GM12864 (cell line): ENCODE results near the gene NACAD.

ENCODE experiments used
- DNase-seq: peaks from one replicate; pipeline ENCODE4 v3.0.0-alpha.2; 2011; ENCODE audit warnings: low read depth
- H3K4me3 ChIP-seq: 2 replicates; pipeline ENCODE4 v1.5.1; 2011; ENCODE audit warnings: mild to moderate bottlenecking, low read depth, low read length, control low read depth
- CTCF ChIP-seq: IDR thresholded peaks from 2 replicates; pipeline ENCODE4 v1.5.1; 2011; ENCODE audit warnings: low read depth, mild to moderate bottlenecking, moderate library complexity, low read length, control low read depth, inconsistent platforms; ENCODE audit errors: missing control alignments

The NACAD gene

DNA sequence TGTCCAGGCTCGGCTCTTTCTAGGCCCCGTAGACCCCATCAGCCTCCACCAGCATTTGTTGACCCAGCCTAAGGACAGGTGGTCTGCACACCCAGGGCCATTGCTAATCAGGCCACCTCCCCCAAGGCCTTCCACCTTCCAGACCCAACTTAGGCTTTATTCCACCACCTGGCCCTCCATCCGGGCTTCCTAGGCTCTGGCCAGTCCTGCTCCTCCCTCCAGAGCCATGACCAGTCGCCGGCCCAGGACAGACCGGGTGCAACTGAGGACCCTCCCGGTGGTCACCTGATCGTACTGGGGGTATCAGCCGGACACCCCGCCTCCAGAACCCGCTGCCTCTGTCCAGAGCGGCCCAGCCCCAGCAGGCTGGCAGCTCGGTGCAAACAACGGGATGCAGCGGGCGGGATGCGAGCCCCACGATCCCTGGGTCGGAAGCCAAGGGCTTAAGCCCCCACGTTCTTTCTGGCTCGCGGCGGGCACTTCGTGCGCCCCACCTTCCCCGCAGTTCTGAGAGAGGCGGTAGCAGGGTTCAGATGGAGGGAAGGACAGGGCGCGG lies 545 bp downstream of the NACAD start:
- DNase-seq = no peak
- H3K4me3 ChIP-seq = no peak overlapping the region
- TF ChIP-seq CTCF = no peak

- DNase-seq = no peak
- TF ChIP-seq CTCF = no peak
- no peak overlapping the region for H3K4me3 ChIP-seq
Measured at GRCh38 chr7:45087301-45088145, 1.2 kb downstream of the NACAD start.

DNA sequence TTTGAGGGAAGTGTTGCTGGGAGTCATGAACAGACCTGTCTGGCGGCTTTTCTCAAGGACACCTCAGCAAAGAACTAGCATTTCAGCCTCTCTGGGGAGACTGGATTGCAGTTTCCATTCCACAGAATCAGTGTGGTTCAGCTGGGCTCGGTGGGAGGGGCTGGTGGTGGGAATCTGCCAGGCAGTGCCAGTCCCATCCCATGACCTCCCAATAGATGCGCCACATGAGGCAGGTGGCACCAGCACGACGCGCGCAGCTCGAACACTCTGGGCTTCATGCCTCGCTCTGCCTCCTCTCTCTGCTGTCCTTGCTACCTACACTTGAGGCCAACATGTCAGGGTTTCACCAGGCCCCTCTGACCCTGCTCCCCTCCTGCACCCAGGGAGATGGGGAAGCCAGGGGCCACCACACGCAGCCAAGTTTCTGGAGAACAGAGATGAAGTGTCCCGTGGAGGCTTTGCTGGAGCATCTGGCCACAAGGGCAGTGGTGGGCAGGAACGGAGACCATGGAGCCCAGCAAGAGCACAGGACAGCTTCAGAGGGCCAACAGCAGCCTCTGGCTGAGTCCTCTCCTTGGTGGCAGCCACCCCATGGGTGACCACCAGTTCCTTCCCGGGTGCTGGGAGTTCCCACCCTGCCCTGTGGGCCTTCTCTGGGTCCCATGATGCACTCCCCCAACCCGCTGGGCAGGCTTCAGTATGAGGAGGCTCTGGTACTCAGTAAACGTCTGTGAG lies 2.3 kb downstream of the NACAD start:
- DNase-seq = no peak
- H3K4me3 ChIP-seq = no peak overlapping the region
- TF ChIP-seq CTCF = no peak

DNA sequence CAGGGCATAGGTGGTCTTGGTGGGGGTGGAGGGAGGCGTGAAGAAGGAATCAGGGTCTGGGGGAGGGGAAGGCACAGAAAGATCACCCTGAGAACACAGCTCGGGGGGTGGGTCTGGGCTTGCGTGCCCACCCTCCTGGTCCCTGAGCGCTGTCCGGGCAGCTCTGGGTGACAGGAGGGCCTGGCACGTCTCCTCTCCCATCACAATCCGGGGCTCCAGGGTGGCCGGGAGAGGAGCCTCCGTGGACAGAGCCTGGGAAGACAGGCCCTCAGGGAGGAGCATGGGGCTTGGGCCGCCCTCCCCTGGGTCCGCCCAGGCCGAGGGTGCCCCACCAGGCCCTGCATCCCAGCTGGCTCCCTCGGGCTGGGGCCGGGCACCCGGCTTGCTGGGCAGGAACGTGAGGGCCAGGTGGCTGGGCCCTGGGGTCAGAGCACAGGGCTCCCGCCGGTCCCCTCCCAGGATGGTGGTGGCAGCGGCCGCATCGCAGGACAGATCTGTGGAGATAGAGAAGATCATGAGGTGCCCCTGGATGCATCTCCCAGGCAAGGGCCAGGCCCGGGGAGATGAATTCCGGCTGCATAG lies 3.1 kb downstream of the NACAD start:
- TF ChIP-seq CTCF = no peak
- no peak overlapping the region for H3K4me3 ChIP-seq
- DNase-seq = no peak

GRCh38 chr7:45084901-45085618 lies 3.7 kb downstream of the NACAD start:
- H3K4me3 ChIP-seq = no peak overlapping the region
- no peak for TF ChIP-seq CTCF
- no peak for DNase-seq

GRCh38 chr7:45084336-45084735 lies 4.4 kb downstream of the NACAD start:
- TF ChIP-seq CTCF = no peak
- DNase-seq = no peak
- no peak overlapping the region for H3K4me3 ChIP-seq
